Activated CD4-positive, CD25-positive, alpha-beta regulatory T cell (primary cell): ENCODE data around the gene OR51V1.

Source experiments
- DNase-seq, 4 experiments: peaks; one replicate each; lab custom pipeline; 2025; lab: John Stamatoyannopoulos, UW

Gene OR51V1

GRCh38 chr11:5230266-5230665 is 29.8 kb upstream of the OR51V1 start:
- no peak for DNase-seq

GRCh38 chr11:5229796-5230195 is 29.3 kb upstream of the OR51V1 start:
- DNase-seq = no peak

- DNase-seq = no peak
Observed at GRCh38 chr11:5229356-5229755, 28.9 kb upstream of the OR51V1 start.

- no peak for DNase-seq
Observed at GRCh38 chr11:5228124-5228523, 27.6 kb upstream of the OR51V1 start.

- DNase-seq = no peak
Observed at GRCh38 chr11:5227681-5228080, 27.2 kb upstream of the OR51V1 start.

- DNase-seq = no peak
Observed at GRCh38 chr11:5226732-5227310, 26.3 kb upstream of the OR51V1 start, which contains the start of gene HBB. Gene HBB (minus strand): TSS chr11:5227071. CDS start chr11:5227021, 50 bp downstream.

GRCh38 chr11:5225480-5225871 is 25.0 kb upstream of the OR51V1 start:
- no peak for DNase-seq

- DNase-seq = no peak
Observed at GRCh38 chr11:5224538-5225479, 24.3 kb upstream of the OR51V1 start.

- DNase-seq = no peak
Observed at GRCh38 chr11:5223686-5224085, 23.2 kb upstream of the OR51V1 start.

GRCh38 chr11:5223146-5223545 is 22.7 kb upstream of the OR51V1 start:
- DNase-seq = no peak

- no peak for DNase-seq
Observed at GRCh38 chr11:5210376-5210885, 9.9 kb upstream of the OR51V1 start.

- DNase-seq = no peak
Observed at GRCh38 chr11:5204787-5205186, 4.3 kb upstream of the OR51V1 start.

GRCh38 chr11:5203366-5203765 is 2.9 kb upstream of the OR51V1 start:
- DNase-seq = no peak

GRCh38 chr11:5198285-5198684 is 2.2 kb downstream of the OR51V1 start:
- DNase-seq = no peak

- DNase-seq = no peak
Observed at GRCh38 chr11:5197536-5197935, 2.9 kb downstream of the OR51V1 start.

GRCh38 chr11:5196731-5197130 is 3.8 kb downstream of the OR51V1 start:
- no peak for DNase-seq

GRCh38 chr11:5196067-5196466 is 4.4 kb downstream of the OR51V1 start:
- DNase-seq = no peak

GRCh38 chr11:5192738-5193137 is 7.7 kb downstream of the OR51V1 start:
- no peak for DNase-seq

GRCh38 chr11:5188201-5188600 is 12.3 kb downstream of the OR51V1 start:
- DNase-seq = no peak

- DNase-seq = no peak
Observed at GRCh38 chr11:5178046-5178837, 22.2 kb downstream of the OR51V1 start.

- DNase-seq = no peak
Observed at GRCh38 chr11:5174934-5175333, 25.5 kb downstream of the OR51V1 start.

- DNase-seq = no peak
Observed at GRCh38 chr11:5171856-5172255, 28.6 kb downstream of the OR51V1 start.
